Mesothelial cell of epicardium (in vitro differentiated cells): ENCODE results near the gene ZNF664. TPM values are rescaled to one million over a fixed set of nuclear protein-coding genes. Genes with fewer than 3 reads are reported as not detected.

Experiments used
- DNase-seq, 2 experiments: peaks; one replicate each; pipeline ENCODE4 v3.0.0; 2021; ENCODE audit warnings: low spot score in 2 of 2; ENCODE audit not compliant: unreplicated experiment in 2 of 2
- H3K27ac Mint-ChIP-seq: 2 replicates; pipeline ENCODE4 v1.8.0; 2021; ENCODE audit warnings: mixed read lengths
- H3K27me3 Mint-ChIP-seq: 2 replicates; pipeline ENCODE4 v1.8.0; 2021; ENCODE audit warnings: low read depth, mixed read lengths
- H3K36me3 Mint-ChIP-seq: 2 replicates; pipeline ENCODE4 v1.8.0; 2021; ENCODE audit warnings: mixed read lengths
- H3K4me1 Mint-ChIP-seq: 2 replicates; pipeline ENCODE4 v1.8.0; 2021; ENCODE audit warnings: mixed read lengths
- H3K4me3 Mint-ChIP-seq: 2 replicates; pipeline ENCODE4 v1.8.0; 2021; ENCODE audit warnings: mild to moderate bottlenecking, moderate library complexity, mixed read lengths
- H3K9me3 Mint-ChIP-seq: 2 replicates; pipeline ENCODE4 v1.8.0; 2021; ENCODE audit warnings: mixed read lengths
- total RNA-seq: library from RNA; stranded (reverse); gene quantifications from 3 replicates; pipeline ENCODE4 v1.2.1, GENCODE V29; 2021
- TF ChIP-seq, protein P1 (sequence below): fragments of 200-600 bp; sonication (generic); IDR thresholded peaks from one replicate; pipeline ENCODE4 v1.5.0; 2021; ENCODE audit warnings: antibody characterized with exemption; ENCODE audit not compliant: unreplicated experiment

The ZNF664 gene
- total RNA-seq, 1 donor from 2014 or later, result 112 TPM

DNA sequence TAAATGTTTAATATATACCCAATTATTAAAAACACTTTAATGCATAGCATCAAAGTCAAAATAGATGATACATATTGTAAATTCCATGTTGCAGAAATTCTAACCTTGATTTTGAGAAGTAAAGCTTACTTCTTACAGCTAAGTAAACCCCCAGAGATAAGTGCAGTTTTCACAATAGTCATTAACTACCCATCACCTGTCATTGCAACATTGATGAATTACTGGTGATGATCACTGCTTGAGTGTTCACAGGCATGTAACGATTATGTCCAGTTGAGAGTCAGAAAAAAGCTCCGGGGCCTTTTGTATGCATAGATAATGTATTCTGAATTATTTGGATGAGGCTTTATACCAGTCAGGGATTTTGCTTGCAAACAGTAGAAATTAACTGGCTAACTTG lies 67.7 kb downstream of the ZNF664 start:
- H3K27ac Mint-ChIP-seq, result no peak overlapping the region
- H3K36me3 Mint-ChIP-seq, result no peaks in the 10 kb centered on the region
- H3K27me3 Mint-ChIP-seq, result no peaks in the 10 kb centered on the region
- no peak overlapping the region for H3K4me3 Mint-ChIP-seq
- TF ChIP-seq, protein P1, sequence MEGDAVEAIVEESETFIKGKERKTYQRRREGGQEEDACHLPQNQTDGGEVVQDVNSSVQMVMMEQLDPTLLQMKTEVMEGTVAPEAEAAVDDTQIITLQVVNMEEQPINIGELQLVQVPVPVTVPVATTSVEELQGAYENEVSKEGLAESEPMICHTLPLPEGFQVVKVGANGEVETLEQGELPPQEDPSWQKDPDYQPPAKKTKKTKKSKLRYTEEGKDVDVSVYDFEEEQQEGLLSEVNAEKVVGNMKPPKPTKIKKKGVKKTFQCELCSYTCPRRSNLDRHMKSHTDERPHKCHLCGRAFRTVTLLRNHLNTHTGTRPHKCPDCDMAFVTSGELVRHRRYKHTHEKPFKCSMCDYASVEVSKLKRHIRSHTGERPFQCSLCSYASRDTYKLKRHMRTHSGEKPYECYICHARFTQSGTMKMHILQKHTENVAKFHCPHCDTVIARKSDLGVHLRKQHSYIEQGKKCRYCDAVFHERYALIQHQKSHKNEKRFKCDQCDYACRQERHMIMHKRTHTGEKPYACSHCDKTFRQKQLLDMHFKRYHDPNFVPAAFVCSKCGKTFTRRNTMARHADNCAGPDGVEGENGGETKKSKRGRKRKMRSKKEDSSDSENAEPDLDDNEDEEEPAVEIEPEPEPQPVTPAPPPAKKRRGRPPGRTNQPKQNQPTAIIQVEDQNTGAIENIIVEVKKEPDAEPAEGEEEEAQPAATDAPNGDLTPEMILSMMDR, result no peak
- no peak for DNase-seq
- peaks cover 26% of the 10 kb centered on the region for H3K4me1 Mint-ChIP-seq
- no peaks in the 10 kb centered on the region for H3K9me3 Mint-ChIP-seq

DNA sequence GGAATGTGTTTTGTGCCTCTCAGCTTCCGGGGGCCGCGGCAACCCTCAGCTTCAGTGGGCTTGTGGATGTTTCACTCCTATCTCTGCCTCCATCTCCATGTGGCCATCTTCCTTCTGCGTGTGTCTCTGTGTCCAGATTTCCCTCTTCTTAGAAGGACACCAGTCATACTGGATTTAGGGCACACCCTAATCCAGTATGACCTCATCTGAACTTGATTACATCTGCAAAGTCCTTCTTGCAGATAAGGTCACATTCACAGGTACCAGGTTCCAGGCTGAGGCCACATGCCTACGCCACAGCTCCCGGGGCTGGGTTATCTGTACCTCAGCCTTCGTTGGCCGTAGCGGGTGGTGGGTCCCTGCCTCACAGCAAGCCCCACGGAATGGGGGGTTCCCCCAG lies 68.9 kb downstream of the ZNF664 start:
- peaks cover 24% of the 10 kb centered on the region for H3K4me1 Mint-ChIP-seq
- no peak for DNase-seq
- no peaks in the 10 kb centered on the region for H3K27me3 Mint-ChIP-seq
- H3K4me3 Mint-ChIP-seq, result no peak overlapping the region
- TF ChIP-seq, protein P1, result no peak
- H3K9me3 Mint-ChIP-seq, result peaks cover 7% of the 10 kb centered on the region
- no peak overlapping the region for H3K27ac Mint-ChIP-seq
- peaks cover 6% of the 10 kb centered on the region for H3K36me3 Mint-ChIP-seq

DNA sequence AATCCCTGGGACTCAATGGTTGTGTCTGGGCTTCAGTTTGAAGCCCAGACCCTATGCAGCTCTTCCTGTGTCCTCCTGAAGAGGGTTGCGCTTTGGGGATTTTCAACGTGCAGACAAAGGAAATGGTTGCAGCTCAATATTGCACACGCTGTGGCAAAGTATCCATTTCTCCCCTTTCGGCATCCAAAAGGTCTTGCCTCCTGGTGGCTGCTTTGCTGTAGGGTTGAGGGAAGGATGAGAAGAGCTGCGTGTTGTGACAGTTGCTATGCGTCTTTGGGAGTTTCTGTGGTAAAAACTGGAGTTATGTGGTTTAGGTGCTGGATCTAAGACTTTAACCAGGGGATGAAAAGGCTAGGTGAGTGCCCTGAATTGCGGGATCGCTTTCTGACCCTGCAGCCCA lies 71.0 kb downstream of the ZNF664 start:
- Mint-ChIP-seq H3K27me3 (no peaks in the 10 kb centered on the region), H3K4me1 (peaks cover 19% of the 10 kb centered on the region), H3K27ac (peak overlapping the region; percentile 8), H3K4me3 (no peak overlapping the region), H3K9me3 (peaks cover 24% of the 10 kb centered on the region), H3K36me3 (peaks cover 22% of the 10 kb centered on the region)
- DNase-seq, result no peak
- TF ChIP-seq, protein P1, result no peak

DNA sequence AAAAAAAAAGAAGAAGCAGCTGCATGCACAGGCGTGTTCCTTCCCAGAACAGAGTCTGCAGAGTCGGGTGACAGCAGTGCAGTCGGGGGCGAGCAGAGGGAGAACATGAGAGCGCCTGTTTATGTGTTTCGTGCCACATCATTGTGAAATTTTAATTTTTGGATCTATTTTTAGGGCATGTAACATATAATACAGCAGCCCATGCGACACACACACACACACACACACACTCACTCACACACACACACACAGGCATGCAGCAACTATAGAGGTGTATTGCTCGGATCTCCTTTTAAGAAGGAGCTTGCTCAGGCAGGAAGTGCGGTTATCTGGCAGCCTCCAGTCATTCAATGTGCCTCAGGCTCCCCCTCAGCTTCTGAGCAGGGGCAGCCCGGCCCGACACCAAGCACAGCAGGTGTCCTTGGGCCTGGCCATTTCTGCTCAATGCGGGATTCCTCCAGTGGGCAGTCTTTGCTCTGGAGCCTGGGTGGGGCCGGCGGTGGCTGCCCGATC lies 71.8 kb downstream of the ZNF664 start:
- DNase-seq, result no peak
- H3K4me3 Mint-ChIP-seq, result no peak overlapping the region
- H3K27ac Mint-ChIP-seq, result no peak overlapping the region
- TF ChIP-seq, protein P1, result no peak
- peaks cover 27% of the 10 kb centered on the region for H3K4me1 Mint-ChIP-seq
- H3K36me3 Mint-ChIP-seq, result peaks cover 26% of the 10 kb centered on the region
- H3K27me3 Mint-ChIP-seq, result no peaks in the 10 kb centered on the region
- H3K9me3 Mint-ChIP-seq, result peaks cover 29% of the 10 kb centered on the region

DNA sequence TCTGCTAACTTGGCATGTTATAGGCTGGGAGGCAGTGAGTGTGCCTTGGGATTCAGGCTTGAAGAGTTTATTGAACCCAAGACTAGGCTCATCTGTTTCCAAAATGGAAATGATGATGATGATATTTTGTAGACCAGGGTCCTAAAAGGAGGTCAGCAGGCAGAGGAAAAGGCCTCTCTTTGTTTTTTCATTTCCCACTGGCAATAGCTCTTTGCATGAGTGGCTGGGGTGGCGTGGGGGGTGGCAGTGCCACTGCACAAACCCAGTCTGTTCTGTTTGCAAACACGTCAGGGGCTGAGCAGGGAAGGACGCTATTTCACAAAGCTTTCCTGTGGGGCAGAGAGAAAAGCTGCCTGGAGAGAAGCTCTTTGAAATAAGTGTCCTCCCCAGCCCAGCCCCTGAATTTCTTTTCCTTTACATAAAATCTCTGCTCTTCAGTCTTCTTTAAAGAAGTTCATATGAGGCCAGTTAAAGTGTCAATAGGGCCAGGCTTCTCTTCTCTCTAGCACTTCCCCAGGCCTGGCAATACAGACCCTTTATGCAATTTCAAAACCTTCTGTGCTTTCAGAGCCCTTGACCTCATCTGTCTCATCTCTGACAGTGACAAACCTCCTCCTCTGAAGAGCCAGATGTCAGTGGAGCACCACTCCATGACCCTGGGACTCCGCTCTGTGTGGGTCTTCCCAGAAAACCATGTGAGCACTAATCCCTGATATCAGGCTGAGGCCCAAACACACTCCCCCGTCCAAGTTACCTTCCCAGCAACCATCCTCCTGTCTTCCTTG lies 72.8 kb downstream of the ZNF664 start:
- H3K27ac Mint-ChIP-seq, result peak overlapping the region; percentile 20

More for the DNA sequence above, 72.8 kb downstream of the ZNF664 start:
- H3K4me3 Mint-ChIP-seq, result no peak overlapping the region
- H3K27me3 Mint-ChIP-seq, result no peaks in the 10 kb centered on the region
- peaks cover 29% of the 10 kb centered on the region for H3K9me3 Mint-ChIP-seq
- TF ChIP-seq, protein P1, result no peak
- no peak for DNase-seq
- H3K36me3 Mint-ChIP-seq, result peaks cover 29% of the 10 kb centered on the region
- H3K4me1 Mint-ChIP-seq, result peaks cover 29% of the 10 kb centered on the region
